WI38 (cell line): ENCODE results near the gene SQSTM1.

ENCODE experiments used
- H3K4me3 ChIP-seq: 2 replicates; pipeline ENCODE4 v1.5.1; 2011; ENCODE audit warnings: low read depth, mild to moderate bottlenecking, control low read depth, low read length
- TF ChIP-seq, protein P1 (sequence below): IDR thresholded peaks from 2 replicates; pipeline ENCODE4 v1.5.1; 2012; ENCODE audit warnings: low read depth, mild to moderate bottlenecking, control low read depth, low read length

The SQSTM1 gene

DNA sequence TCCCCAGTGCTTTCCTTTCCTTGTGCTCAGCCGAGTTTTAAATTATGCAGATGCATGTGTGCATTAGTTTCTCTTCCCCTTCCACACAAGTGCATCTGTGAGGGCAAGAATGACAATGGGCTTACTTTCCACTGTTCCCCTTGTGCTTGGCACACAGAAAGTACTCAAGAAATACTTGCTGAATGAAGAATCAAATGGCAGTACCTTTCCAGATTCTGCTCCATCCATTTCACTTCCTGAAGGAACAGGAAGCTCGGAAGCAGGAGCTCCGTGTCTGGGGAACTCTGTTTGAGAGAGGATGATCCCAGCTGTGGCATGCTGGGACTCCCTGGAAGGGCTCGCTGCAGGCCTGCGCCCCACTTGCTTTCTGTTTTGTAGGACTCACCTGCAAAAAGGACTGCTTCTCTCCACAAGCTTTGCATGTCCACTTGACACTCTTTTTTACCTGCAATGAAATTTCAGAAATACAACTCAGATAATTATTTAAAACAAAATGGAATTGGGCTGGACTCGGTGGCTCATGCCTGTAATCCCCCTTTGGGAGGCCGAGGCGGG, 32.4 kb downstream of the SQSTM1 start:
- TF ChIP-seq, protein P1, sequence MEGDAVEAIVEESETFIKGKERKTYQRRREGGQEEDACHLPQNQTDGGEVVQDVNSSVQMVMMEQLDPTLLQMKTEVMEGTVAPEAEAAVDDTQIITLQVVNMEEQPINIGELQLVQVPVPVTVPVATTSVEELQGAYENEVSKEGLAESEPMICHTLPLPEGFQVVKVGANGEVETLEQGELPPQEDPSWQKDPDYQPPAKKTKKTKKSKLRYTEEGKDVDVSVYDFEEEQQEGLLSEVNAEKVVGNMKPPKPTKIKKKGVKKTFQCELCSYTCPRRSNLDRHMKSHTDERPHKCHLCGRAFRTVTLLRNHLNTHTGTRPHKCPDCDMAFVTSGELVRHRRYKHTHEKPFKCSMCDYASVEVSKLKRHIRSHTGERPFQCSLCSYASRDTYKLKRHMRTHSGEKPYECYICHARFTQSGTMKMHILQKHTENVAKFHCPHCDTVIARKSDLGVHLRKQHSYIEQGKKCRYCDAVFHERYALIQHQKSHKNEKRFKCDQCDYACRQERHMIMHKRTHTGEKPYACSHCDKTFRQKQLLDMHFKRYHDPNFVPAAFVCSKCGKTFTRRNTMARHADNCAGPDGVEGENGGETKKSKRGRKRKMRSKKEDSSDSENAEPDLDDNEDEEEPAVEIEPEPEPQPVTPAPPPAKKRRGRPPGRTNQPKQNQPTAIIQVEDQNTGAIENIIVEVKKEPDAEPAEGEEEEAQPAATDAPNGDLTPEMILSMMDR, result no peak
- H3K4me3 ChIP-seq, result no peak overlapping the region

DNA sequence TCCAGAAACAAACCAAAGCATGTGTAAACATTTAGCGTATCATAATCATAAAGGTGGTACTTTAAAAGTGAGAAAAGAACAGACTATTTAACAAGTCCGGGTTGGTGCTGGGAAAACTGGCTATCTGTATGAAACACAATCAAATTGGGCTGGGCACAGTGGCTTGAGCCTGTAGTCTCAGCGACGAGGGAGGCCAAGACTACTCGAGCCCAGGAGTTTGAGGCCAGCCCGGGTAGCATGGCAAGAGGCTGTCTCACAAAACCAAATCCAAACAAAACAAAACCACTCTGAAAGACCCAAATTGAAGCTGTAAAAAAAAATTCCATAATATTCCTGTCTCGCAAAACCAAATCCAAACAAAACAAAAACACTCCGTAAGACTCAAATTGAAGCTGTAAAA, 33.7 kb downstream of the SQSTM1 start:
- TF ChIP-seq, protein P1, result no peak
- H3K4me3 ChIP-seq, result no peak overlapping the region

DNA sequence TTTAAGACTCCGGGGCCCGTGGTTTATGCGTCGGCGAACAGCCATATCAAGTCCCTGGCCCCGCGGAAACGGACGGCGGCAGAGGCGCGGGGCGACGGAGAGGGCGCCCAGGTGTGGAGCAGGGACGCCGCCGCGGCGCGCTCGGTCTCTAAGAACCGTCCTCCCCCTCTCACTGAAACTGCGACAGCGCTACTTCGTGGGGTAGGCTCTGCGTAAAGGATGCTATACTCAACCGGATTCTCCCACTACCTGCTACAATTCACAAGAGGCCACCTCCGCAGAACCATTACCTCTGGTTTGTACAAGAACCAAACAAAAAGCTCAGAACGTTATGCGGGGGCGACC, 37.5 kb downstream of the SQSTM1 start:
- TF ChIP-seq, protein P1, result no peak
- H3K4me3 ChIP-seq, result peak overlapping the region; percentile 74

DNA sequence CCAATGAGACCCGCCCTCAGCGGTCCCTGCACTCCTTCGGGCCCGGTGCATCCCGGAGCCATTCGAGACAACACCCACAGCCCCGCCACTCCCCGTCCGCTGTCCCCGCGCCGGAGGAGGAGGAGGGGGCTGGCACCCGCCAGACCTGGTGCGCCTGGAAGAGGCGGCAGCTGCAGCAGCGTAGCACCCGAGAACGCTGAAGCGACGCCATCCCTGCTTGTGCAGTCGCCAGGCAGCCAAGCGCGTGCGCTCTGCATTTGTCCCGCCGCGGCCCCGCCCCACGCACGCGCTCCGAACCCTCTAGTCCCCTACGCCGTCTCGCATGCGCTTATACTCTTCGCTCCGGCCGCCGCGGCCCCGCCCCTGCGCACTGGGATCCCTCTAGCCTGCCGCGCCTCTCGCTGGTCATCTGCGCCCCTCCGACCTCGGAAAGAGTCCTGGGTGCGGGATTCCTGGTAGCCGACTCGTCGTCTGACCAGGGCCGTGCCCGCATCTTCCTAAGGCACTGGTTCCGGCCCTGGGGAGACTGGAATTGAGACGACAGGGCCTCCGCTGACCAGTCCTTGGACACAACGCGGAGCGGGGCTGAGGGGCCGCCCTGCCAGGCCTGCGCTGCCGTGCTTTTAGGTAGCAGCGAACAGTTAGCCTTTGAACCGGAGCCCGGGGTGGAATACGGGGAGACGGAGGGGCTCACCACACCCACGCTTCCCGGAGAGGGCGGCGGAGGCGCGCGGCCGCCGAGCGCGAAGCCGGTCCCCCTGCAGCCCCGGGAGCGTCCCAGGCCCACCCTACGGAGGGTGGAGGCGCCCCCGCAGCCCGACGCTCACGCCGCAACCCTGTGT, 38.1 kb downstream of the SQSTM1 start, which contains the start of gene MRNIP:
MRNIP (minus strand) TSS at position 232 of the 842 bp plus-strand sequence; CDS start at position 211, 21 bp downstream.
- TF ChIP-seq, protein P1, result no peak

DNA sequence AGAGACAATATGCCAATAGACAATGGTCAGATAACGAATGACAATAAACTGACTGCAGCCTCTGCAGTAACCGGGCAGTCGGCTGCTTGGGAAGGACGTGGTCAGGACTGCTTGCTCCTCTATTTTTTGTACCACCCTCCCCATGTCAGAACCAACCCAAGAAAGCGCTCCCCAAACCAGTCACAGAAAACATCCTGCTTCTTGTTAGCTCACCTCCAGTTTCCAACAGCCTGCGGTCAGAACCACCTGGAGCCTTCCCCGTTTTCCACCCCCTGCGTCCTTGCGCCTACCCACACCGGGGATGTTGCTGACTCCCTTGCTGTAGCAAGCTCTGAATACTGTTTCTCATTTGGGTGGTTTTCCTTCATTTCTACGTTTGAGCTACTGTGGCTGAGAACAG, 39.6 kb downstream of the SQSTM1 start:
- no peak overlapping the region for H3K4me3 ChIP-seq
- TF ChIP-seq, protein P1, result no peak

More for the DNA sequence above, 38.1 kb downstream of the SQSTM1 start, which contains the start of gene MRNIP:
- peak within 1 kb of the TSS; percentile 74 for H3K4me3 ChIP-seq

DNA sequence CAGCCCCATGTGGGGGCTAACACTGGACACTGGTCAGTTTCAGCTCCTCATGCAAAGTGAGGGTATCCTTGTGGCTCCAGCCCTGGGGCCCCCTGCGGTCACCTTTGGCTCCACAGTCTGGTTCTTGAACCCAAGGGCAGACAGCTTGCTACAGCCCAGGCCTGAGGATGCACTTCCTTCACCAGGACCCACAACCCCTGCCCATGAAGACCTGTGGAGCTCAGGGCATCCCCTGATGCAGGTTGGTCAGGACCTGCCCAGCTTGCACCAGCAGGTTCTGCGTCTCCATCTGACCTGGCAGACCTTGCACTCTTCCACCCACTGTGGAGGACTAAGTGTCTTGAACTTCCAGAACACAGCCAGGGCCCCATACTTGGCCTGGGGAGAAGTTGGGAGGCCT, 41.6 kb downstream of the SQSTM1 start:
- no peak overlapping the region for H3K4me3 ChIP-seq
- TF ChIP-seq, protein P1, result no peak

DNA sequence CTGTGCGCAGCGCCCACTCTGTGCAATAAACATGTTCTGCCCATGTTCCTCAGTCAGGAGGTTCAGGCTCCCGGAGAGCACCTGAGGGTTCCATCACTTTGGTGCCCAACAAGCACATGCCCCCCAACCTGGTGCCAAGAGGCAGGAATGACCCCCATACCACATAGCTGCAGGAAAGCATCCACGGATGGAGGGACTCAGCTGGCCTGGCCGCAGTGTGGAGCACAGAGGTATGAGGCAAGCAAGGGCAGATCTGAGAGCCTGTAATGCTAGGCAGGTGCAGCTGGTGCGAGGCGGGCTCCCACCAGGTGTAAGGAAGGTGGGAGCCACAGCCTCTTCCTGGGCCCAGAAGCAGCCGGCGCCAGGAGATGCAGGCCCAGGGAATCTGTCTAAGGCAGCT, 42.2 kb downstream of the SQSTM1 start:
- no peak overlapping the region for H3K4me3 ChIP-seq
- TF ChIP-seq, protein P1, result no peak
